ENCODE measurements around the gene MYO1F.
"Not testable (repeated sequence)": the region's sequence is repeated elsewhere in the genome, so short reads cannot be mapped to it uniquely, and the experiment has no call there.

Gene MYO1F

DNA sequence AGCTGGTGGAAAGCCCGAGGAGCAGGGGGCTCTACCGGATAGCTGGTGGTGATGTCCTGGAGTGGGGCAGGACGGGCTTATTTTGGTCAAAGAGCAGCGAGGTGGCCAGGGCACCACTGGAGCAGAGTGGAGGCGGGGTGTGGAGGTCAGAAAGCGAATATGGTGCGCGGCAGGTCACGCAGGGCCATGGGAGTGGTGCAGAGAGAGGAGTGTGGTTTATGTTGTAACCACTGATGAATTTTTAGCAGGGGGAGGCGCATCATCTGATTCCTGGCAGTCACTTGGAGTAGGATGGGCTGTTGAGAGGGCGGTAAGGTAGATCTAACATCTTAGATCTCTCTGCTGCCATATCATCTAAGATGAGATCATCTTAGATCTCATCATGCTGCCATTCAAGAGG is 61.9 kb downstream of the MYO1F start:
- DNase-seq (ENCODE audit: low spot score) = peak; percentile 80

DNA sequence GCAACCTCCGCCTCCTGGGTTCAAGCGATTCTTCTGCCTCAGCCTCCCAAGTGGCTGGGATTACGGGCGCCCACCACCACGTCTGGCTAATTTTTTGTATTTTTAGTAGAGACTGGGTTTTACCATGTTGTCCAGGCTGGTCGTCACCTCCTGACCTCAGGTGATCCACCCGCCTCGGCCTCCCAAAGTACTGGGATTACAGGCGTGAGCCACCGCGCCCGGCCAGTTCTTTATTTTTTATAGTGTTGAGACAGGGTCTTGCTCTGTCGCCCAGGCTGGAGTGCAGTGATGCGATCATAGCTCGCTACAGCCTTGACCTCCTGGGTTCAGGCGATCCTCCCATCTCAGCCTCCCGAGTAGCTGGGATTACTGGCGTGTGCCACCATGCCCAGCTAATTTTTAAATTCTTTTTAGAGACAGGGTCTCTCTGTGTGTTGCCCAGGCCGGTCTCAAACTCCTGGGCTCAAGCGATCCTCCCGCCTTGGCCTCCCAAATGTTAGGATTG is 62.7 kb downstream of the MYO1F start:
- DNase-seq (ENCODE audit: low spot score) = not testable (repeated sequence)

DNA sequence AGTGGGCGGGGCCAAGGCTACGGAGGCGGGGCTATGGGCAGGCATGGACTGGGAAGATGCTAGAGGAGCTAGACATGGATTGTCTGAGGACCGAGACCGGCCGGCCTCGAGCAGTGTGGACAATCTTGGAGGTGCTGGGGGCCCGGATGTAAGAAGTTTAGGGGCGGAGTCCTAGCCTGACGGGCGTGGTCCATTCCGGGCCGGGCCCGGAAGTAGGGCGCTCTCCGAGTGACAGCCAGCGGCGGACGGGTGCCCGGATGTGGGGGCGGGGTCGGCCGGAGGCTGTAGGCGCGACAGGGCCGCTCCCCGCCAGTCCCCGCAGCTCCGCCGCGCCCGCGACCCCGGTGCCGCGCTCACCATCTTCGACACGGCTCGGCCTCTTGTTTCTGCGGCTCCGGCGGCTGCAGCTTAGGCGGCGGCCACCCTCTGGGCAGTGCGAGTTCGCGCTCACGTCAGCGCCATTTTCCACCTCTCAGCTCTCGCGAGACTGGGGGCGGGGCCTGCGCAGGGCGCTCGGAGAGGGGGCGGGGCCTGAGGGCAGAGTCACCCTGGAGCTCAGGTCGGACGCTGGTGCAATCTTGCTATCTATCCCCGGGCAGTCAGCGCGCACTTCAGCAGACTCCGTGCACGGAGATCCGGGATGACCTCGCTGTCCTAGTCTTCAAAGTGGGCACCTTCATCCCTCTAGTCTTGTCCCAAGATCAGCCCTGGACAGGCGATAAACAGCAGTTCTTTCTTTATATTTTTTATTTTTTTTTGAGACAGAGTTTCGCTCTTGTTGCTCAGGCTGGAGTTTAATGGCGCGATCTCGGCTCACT is 63.3 kb downstream of the MYO1F start, which contains the start of gene ZNF414:
TSS of gene ZNF414 (minus strand) at position 481 of the 818 bp plus-strand sequence. CDS start at position 360, 121 bp downstream.
- DNase-seq (ENCODE audit: low spot score) = peak; percentile 95

DNA sequence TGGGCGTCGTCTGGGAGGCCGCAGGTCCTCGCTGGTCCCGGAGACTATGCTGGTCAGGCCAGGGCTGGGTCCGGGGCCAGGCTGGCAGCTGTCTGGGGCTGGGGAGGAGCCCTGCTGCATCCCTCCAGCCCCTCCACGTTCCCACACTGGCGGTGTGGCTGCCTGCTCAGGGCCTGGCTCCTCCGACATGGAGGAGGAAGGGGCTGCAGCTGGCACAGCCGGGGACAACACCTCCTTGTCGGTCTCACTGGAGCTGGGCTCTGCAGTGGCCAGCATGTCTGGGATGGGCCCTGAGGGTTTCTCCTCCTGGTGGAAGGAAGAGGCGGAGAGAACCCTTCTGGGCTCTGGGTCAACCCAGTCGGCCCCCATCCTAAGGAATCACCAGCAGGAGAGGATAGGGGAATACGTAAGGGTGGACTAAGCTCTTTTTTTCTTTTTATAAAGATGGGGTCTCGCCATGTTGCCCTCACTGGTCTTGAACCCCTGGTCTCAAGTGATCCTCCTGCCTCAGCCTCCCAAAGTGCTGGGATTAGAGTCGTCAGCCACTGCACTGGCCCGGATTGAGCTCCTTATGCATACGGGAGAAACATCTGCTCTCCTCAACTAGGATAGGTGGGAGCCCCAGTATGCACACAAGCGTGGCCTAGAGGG is 64.1 kb downstream of the MYO1F start:
- no peak for DNase-seq (ENCODE audit: low spot score)

DNA sequence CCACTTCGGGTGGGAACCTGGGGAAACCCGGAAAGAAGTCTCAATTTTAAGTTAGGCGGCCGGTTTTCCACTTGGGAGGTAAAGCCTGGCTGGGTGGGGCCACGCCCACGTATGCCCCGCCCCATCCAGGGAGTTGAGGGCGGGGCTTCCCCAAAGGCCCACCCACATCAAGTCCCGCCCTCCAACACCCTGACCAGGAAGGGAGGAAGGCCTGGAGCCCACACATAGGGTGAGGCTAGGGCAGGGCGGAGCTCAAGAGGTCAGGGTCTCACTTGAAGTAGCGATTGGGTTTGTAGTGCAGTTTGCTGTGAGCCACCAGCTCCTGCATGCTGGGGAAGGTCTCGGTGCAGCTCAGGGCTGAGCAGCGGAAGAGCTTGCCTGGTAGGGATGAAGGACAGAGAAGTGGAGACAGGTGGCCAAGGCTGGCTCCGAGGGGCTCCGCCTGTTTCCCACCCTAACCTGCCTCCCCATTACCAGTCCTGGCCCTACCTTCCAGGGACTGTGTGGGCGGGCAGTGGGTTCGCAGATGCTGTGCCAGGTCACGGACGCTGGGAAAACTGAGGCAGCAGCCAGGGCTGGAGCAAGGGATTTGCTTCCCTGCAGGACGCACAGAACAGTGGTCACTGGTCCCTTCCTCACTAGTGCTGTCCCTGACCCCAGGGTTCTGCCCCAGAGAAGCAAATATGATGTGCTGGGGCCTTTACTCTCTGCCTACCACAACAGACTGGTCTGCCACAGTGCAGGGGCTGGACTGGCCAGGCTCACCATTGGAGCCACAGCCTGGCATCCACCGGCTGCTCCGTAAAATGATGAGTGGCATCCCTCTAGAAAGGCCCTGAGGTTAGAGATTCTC is 64.9 kb downstream of the MYO1F start:
- DNase-seq (ENCODE audit: low spot score) = no peak

DNA sequence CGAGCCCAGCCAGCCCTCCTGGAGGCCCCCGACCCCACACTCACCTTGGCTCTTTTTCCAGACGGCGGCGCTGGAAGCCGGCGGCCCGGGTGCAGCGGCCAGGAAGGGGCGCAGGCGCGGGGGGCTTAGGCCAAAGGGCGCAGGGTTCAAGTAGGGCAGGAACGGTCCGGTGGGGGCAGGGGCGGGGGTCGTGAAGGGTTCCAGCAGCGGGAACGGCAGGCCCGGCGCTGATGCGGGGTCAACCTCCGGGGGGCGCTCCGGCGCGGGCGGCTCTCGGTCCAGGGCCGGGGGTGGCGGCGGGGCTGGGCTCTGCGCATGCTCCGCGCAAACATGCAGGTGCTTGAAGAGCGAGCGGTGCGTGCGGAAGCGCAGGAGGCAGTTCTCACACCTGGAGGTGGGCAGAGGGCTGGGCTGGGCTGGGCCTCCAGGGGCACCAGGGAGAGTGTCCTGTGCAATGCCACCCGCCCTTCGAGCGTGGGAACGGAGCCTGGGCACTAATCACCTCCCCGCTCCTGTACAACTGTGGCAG is 65.6 kb downstream of the MYO1F start:
- no peak for DNase-seq (ENCODE audit: low spot score)

DNA sequence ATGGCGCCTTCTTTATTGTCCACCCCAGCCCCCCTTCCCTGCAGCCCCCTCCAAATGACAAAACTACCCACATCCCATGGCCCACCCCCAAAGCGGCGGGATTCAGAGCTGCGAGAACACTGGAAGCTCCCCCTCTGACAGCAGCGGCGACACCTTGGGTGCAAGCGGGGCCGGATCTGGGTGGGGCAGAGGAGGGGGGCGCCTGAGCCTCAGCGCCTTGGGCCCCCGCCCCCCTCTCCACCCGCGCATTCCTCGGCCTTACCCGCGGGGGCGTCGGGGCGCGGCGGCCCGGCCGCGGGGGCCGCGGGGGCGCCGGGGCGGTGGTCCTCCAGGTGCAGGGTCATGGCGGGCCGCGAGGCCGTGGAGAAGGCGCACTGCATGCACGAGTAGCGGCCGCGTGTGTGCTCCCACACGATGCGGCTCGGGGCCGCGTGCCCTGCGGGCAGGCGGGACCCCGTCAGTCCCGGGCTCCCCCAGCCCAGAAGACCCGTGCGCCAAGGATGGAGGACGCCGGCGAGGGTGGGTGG is 66.6 kb downstream of the MYO1F start:
- DNase-seq (ENCODE audit: low spot score) = no peak

DNA sequence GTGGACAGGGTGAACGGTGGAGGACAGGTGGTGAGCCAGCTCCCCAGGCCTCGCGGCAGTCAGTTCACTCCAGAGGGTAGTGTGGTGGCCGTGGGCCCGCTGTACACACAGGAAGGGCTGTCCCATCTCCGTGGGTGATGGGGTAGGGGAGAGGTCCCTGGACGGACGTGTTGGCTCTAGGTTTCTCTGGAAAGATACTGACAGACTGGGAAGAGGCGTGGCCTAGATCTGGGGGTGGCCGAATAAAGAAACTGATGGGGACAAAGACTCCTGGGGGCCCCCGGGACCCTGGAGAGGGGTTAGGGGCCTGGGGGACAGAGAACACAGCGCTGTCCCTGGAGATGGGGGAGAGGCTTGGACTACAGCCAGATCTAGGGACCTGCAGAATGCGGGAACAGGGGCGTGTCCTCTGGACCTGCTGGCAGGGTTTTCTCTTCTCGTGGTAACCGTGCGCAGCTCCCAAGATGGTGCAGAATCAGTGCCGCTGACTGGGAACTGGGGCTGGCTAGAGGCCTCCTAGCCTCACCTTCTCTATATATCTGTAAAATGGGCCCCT is 70.8 kb downstream of the MYO1F start:
- DNase-seq (ENCODE audit: low spot score) = no peak

DNA sequence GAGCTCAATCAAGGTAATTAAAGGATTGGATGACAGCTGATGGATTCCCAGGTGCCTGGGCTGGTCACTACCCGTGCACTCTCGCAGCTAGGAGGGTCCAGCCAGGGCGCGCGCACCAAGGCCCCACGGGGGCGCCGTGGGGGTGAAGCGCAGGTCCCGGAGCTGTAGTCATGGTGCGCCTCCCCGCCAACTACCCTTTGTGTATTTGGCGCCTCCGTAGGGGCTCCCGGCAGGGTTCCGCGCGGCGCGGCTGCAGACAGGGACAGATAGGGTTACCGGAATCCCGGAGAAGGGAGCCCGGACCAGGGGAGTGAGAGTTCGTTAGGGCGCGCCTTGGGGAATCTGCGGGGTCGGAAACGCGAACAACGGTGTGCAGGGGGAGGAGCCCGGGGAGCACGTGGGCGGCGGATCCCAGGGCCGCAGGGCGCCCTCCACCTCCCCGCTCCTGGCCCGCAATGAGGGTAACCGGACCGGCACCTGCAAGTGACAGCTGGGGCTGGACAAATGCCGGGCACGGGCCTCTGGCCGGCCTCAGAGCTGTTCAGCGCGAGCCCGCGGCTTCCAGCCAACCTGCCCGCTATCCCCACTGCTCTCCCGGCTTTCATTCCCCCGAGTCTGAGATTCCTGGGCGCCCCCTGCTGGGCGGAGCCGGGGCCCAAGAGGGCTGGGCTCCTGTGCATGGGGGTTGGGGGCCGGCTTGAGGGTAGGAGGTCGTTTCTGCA is 71.4 kb downstream of the MYO1F start:
- peak; percentile 65 for DNase-seq (ENCODE audit: low spot score)

DNA sequence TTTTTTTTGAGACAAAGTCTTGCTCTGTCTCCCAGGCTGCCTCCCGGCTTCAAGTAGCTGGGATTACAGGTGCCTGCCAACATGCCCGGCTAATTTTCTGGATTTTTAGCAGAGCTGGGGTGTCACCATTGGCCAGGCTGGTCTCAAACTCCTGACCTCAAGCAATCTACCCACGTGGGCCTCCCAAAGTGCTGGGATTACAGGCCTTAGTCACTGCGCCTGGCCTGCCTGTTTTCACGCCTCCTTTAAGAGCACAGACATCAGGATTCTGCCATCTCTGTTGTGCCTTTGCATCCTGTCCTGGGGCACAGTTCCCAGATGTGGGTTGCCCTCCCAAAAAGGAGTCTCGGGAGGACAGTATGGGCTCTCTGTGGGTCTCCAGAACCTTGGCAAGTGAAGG is 72.3 kb downstream of the MYO1F start:
- DNase-seq (ENCODE audit: low spot score) = no peak

DNA sequence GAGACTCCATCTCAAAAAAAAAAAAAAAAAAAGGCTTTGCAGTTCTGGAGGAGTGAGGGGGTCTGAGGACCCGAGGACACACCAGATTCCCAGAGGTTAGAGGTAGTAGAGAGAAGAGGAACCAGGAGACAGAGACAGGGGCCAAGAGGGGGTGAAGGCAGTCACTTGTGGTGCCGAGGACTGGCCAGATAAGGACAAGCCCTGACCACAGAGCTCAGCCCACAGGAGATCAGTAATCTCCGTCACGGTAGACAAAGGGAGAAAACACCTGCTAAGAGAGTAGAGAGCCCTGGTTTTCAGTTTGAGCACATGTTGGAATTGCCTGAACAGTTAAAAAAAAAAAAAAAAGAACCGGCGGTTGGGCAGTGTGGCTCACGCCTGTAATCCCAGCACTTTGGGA is 73.1 kb downstream of the MYO1F start:
- no peak for DNase-seq (ENCODE audit: low spot score)

DNA sequence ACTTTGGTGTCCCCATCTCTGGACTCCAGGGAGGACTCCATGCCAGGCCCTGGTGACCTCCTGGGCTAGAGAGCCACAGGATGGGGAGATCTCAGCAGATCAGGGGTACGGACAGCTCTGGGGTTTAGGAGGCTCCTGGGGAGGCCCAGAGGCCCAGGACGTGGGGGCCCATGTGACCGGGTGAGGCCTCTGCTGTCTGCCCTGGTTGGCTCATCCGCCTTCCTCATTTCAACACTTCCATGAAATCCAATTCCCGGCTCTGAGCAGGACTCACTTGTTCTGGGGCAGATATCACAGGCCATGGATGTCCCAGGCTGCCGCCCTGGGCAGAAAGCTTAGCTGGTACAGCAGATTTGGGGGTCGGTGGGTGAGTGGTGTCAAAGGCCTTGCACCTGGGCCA is 73.7 kb downstream of the MYO1F start:
- no peak for DNase-seq (ENCODE audit: low spot score)

DNA sequence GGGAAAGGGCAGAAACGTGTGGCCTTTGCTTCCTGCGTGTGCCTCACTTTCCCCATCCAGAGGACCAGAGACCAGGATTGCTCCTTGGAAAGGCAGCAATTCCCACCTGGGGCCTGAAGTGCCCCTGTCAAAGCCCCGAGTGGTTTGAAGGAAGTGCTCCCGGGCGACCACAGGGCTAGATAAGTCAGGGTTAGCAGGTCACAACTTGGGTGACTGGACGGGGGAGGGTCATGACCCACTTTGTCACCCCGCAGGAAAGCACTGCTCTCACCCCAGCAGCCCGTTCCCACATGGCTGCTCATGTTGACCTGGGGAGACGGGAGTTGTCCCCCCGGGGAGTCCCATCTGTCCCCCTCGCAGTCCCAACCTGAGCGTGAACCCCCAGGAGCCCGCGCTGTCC is 75.3 kb downstream of the MYO1F start:
- no peak for DNase-seq (ENCODE audit: low spot score)

DNA sequence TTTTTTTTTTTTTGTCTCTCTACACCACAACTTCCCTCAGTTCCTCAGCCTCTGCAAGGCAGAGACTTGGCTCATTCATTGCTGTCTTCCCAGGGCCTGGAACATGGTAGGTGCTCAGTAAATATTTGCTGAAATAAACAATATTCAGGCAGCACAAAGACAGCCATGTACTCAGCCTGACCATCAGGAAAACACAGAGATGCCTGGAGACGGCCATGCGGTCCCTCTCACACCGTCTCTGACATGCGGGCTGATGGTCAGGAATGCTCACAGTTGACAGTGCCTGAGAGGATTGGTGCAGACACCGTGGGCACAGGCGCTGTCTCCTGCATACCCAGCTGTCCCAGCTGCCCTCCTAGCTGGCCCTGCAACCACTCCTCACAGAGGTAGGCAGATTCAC is 75.7 kb downstream of the MYO1F start:
- no peak for DNase-seq (ENCODE audit: low spot score)

DNA sequence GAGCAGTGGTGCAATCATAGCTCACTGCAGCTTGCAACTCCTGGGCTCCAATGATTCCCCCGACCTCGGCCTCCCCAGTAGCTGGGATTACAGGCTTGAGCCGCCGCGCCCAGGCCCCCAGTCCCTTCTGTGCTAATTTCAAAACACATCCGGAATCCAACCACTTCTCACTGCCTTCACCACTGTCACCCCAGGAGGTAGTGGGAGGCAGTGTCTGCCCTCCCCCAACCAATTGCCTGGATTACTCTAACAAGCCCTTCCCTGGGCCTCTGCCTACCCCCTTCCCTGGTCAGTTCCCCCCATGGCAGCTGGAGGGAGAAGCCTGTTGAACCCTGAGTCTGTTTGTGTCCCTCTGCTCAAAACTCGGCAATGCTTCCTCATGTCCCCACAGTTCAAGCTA is 77.1 kb downstream of the MYO1F start:
- no peak for DNase-seq (ENCODE audit: low spot score)

DNA sequence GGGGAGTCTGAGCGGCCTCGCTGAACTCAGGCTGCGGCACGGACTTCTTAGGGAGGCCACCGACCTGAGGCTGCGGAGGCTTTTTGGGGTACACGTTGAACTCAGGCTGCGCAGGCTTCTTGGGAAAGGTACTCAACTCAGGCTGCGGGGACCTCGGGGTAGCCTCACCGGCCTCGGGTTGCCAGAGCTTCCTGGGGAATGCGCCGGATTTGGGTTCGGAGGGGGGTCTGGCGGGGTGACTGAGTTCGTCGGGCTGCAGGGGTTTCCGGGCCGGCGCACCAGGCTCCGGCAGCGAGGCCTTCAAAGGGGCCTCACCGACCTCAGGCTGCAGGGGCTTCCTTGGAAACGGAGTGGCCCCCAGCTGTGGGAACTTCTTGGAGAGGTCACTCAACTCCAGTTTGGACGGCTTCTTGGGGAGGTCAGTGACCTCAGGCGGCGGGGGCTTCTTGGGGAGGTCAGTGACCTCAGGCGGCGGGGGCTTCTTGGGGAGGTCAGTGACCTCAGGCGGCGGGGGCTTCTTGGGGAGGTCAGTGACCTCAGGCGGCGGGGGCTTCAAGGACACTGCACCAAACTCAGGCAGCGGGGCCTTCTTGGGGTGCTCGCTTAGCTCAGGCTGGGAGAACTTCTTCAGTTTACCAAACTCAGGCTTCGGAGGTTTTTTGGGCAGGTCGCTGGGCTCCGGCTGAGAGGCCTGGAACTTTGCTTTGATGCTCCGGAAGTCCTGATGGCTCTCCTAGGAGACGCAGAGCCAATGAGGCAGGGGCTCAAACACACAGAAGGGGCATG is 78.0 kb downstream of the MYO1F start:
- no peak for DNase-seq (ENCODE audit: low spot score)

DNA sequence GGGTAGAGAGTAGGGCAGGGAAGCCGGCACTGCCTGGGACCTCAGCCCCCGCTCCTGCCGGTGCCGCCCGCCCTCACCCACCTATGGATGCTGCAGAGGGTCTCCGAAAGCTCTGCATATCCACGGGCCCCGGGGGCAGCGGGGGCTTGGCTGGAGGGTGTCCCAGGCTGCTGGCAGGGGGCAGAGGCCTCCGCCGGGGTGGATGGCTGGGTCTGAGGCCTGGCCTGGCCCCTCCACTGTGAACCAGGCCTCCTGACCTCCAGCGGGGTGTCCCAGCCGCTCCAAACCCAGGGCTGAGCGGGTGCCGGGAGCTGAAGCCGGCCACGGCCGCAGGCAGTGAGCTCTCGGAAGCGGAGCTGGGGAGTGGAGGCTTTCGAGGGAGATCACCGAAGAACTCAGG is 78.9 kb downstream of the MYO1F start:
- DNase-seq (ENCODE audit: low spot score) = no peak

DNA sequence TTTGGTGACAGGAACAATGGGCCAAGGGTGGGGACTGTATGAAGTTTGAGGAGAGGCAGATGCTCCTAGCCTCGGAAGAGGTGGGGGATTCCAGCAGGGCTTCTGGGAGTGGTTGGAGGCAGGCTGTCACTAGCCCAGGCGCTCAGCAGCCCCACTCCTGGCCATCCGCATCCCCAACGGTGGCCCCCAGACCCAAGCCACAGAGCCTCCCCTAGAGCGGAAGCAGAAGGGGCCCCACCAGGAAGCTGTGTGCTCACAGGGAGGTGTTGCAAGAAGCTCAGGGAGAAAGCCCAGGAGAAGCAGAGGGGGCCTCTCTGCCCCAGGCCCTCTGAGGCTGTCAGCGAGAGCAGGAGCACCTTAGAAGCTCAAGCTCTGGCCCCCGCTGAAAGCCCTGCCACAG is 83.1 kb downstream of the MYO1F start:
- no peak for DNase-seq (ENCODE audit: low spot score)

DNA sequence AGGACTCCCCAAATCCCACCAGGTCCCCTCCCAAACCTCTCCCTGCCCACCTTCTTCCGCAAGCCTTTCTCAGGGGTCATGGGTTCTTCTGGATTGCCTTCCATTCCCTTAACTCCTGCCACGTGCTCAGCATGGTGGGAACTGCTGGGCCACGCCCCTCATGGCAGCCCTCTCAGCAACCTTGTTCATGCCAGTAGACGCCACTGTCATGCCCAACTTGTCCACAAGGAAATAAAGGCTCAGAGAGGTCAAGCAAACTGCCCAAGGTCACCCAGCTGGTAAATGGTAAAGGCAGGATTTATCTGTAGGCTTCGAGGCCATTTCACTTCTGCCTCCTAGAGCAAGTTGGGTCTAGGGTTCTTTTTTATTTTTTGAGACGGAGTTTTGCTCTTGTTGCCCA is 85.7 kb downstream of the MYO1F start:
- DNase-seq (ENCODE audit: low spot score) = no peak

DNA sequence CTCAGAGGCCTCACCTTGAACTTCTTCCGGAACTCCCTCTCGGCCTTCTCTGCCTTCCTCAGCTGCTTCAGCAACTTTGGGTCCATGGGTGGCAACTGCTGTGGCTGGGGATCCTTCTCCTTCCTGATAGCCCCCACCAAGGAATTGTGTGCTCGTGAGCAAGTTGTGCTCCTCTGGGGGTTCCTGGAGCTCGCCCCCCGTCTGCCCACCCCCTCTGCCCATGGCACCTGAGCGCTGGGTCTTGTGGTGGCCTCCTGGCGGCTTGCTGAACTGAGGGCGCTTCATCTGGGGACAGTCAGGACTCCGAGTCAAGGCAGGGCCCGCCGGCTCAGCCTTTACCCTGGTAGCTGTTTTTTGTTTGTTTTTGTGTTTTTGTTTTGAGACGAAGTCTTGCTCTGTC is 86.4 kb downstream of the MYO1F start:
- no peak for DNase-seq (ENCODE audit: low spot score)

Data from CD4-positive, alpha-beta T cell treated with Interleukin-6 at 100 ng/mL for 8 hours (primary cell).